Astrocyte (in vitro differentiated cells and primary cell): ENCODE data around the gene ALDH1L1. TPM values are rescaled to one million over a fixed set of nuclear protein-coding genes. Genes with fewer than 3 reads are reported as not detected.

Source experiments
- DNase-seq: peaks from one replicate; pipeline ENCODE4 v3.0.0-alpha.2; 2010; ENCODE audit warnings: low read depth
- FAIRE-seq: peaks from 2 replicates; lab custom pipeline; 2011; peaks lifted over from hg19 to GRCh38; lab: Jason Lieb, UNC
- H2AFZ ChIP-seq: 2 replicates; pipeline ENCODE4 v1.6.0; 2012; ENCODE audit warnings: low read depth, low read length, inconsistent platforms
- H3K27ac ChIP-seq: 2 replicates; pipeline ENCODE4 v1.5.1; 2011; ENCODE audit warnings: low read depth, low read length, inconsistent platforms
- H3K27me3 ChIP-seq: 2 replicates; pipeline ENCODE4 v1.6.0; 2011; ENCODE audit warnings: low read length, inconsistent platforms; ENCODE audit not compliant: insufficient read depth
- H3K36me3 ChIP-seq: 2 replicates; pipeline ENCODE4 v1.5.1; 2011; ENCODE audit warnings: low read length, inconsistent platforms; ENCODE audit not compliant: insufficient read depth
- H3K4me1 ChIP-seq: 2 replicates; pipeline ENCODE4 v1.5.1; 2011; ENCODE audit warnings: low read length, inconsistent platforms; ENCODE audit not compliant: insufficient read depth
- H3K4me2 ChIP-seq: 2 replicates; pipeline ENCODE4 v1.6.0; 2012; ENCODE audit warnings: low read length, inconsistent platforms
- H3K4me3 ChIP-seq: 2 replicates; pipeline ENCODE4 v1.5.1; 2011; ENCODE audit warnings: low read depth, mild to moderate bottlenecking, low read length, inconsistent platforms; ENCODE audit not compliant: insufficient read depth
- H3K79me2 ChIP-seq: 2 replicates; pipeline ENCODE4 v1.6.0; 2012; ENCODE audit warnings: mild to moderate bottlenecking, low read length, inconsistent platforms; ENCODE audit not compliant: insufficient read depth
- H3K9ac ChIP-seq: 2 replicates; pipeline ENCODE4 v1.6.0; 2012; ENCODE audit warnings: mild to moderate bottlenecking, low read length, inconsistent platforms
- H3K9me3 ChIP-seq: 2 replicates; pipeline ENCODE4 v1.5.1; 2012; ENCODE audit warnings: low read depth, mild to moderate bottlenecking, low read length, inconsistent platforms; ENCODE audit not compliant: insufficient read depth
- H4K20me1 ChIP-seq: 2 replicates; pipeline ENCODE4 v1.6.0; 2012; ENCODE audit warnings: low read length, inconsistent platforms; ENCODE audit not compliant: insufficient read depth
- H3K27ac Mint-ChIP-seq: one replicate; pipeline ENCODE4 v1.8.0; 2021; ENCODE audit warnings: mild to moderate bottlenecking, mixed read lengths; ENCODE audit not compliant: unreplicated experiment
- H3K27me3 Mint-ChIP-seq: one replicate; pipeline ENCODE4 v1.8.0; 2021; ENCODE audit warnings: low read depth, mixed read lengths; ENCODE audit not compliant: unreplicated experiment
- H3K36me3 Mint-ChIP-seq: one replicate; pipeline ENCODE4 v1.8.0; 2021; ENCODE audit warnings: low read depth, mixed read lengths; ENCODE audit not compliant: unreplicated experiment
- H3K4me1 Mint-ChIP-seq: one replicate; pipeline ENCODE4 v1.8.0; 2021; ENCODE audit warnings: low read depth, mixed read lengths; ENCODE audit not compliant: unreplicated experiment
- H3K4me3 Mint-ChIP-seq: one replicate; pipeline ENCODE4 v1.8.0; 2021; ENCODE audit warnings: mild to moderate bottlenecking, moderate library complexity, mixed read lengths; ENCODE audit not compliant: unreplicated experiment
- H3K9me3 Mint-ChIP-seq: one replicate; pipeline ENCODE4 v1.8.0; 2021; ENCODE audit warnings: mild to moderate bottlenecking, mixed read lengths; ENCODE audit not compliant: unreplicated experiment
- EZH2 ChIP-seq: IDR thresholded peaks from 2 replicates; pipeline ENCODE4 v1.6.1; 2012; ENCODE audit warnings: mild to moderate bottlenecking, low read length, inconsistent platforms; ENCODE audit not compliant: insufficient read depth
- total RNA-seq: library from RNA; stranded (reverse); gene quantifications from 2 replicates; pipeline ENCODE4 v1.2.1, GENCODE V29; 2021
- TF ChIP-seq, protein P1 (sequence below): IDR thresholded peaks from 2 replicates; pipeline ENCODE4 v1.5.1; 2011; ENCODE audit warnings: low read depth, mild to moderate bottlenecking, inconsistent platforms, low read length, moderate library complexity; ENCODE audit not compliant: insufficient read depth

Gene ALDH1L1
- total RNA-seq, 1 donor from 2014 or later = not detected

GRCh38 chr3:126212250-126212619 is 31.8 kb upstream of the ALDH1L1 start:
- Histone ChIP-seq H3K36me3 (no peaks in the 10 kb centered on the region), H3K4me1 (peaks cover 31% of the 10 kb centered on the region), H3K4me2 (peak overlapping the region; percentile 86), H3K79me2 (no peaks in the 10 kb centered on the region), H2AFZ (peak overlapping the region; percentile 96), H3K4me3 (no peak overlapping the region), H3K27ac (no peak overlapping the region), H3K9ac (no peak overlapping the region), H4K20me1 (no peaks in the 10 kb centered on the region), H3K9me3 (no peaks in the 10 kb centered on the region), H3K27me3 (no peaks in the 10 kb centered on the region)
- H3K27me3 Mint-ChIP-seq = peaks cover 20% of the 10 kb centered on the region
- no peak overlapping the region for H3K27ac Mint-ChIP-seq
- H3K4me3 Mint-ChIP-seq = no peak overlapping the region
- no peaks in the 10 kb centered on the region for H3K9me3 Mint-ChIP-seq
- peaks cover 15% of the 10 kb centered on the region for H3K4me1 Mint-ChIP-seq
- no peaks in the 10 kb centered on the region for H3K36me3 Mint-ChIP-seq
- no peak for FAIRE-seq
- no peak for DNase-seq
- TF ChIP-seq EZH2 = no peak
- TF ChIP-seq, protein P1, sequence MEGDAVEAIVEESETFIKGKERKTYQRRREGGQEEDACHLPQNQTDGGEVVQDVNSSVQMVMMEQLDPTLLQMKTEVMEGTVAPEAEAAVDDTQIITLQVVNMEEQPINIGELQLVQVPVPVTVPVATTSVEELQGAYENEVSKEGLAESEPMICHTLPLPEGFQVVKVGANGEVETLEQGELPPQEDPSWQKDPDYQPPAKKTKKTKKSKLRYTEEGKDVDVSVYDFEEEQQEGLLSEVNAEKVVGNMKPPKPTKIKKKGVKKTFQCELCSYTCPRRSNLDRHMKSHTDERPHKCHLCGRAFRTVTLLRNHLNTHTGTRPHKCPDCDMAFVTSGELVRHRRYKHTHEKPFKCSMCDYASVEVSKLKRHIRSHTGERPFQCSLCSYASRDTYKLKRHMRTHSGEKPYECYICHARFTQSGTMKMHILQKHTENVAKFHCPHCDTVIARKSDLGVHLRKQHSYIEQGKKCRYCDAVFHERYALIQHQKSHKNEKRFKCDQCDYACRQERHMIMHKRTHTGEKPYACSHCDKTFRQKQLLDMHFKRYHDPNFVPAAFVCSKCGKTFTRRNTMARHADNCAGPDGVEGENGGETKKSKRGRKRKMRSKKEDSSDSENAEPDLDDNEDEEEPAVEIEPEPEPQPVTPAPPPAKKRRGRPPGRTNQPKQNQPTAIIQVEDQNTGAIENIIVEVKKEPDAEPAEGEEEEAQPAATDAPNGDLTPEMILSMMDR = no peak

DNA sequence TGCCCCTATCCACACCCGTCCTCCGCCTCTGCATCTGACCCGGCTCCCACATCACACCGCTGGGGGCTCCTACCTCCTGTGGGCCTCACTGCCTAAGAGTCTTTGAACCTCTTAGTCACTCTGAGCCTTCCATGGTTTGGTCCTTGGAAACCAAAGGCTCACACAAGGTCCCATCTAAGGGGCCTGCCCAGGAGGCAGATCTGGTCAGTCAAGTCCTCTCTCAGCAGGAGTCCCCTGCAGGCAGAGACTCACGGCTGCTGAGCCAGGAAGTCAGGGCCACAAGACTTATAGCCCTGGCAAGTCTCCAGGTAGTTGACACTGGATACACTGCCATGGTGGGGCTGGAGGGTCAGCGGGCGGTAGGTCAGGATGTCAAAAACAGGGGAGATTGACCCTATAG is 31.2 kb upstream of the ALDH1L1 start:
- H3K79me2 ChIP-seq = no peaks in the 10 kb centered on the region
- H3K36me3 ChIP-seq = no peaks in the 10 kb centered on the region
- H2AFZ ChIP-seq = no peak overlapping the region
- H3K9me3 ChIP-seq = no peaks in the 10 kb centered on the region
- no peak for FAIRE-seq
- no peaks in the 10 kb centered on the region for H4K20me1 ChIP-seq
- no peak for DNase-seq
- H3K9ac ChIP-seq = no peak overlapping the region
- H3K4me2 ChIP-seq = no peak overlapping the region
- H3K4me1 ChIP-seq = peaks cover 25% of the 10 kb centered on the region
- H3K27me3 ChIP-seq = no peaks in the 10 kb centered on the region
- Mint-ChIP-seq H3K4me3 (no peak overlapping the region), H3K9me3 (no peaks in the 10 kb centered on the region), H3K27me3 (peaks cover 20% of the 10 kb centered on the region), H3K4me1 (peaks cover 11% of the 10 kb centered on the region), H3K27ac (no peak overlapping the region), H3K36me3 (no peaks in the 10 kb centered on the region)
- no peak overlapping the region for H3K27ac ChIP-seq
- H3K4me3 ChIP-seq = no peak overlapping the region
- TF ChIP-seq EZH2 = no peak
- TF ChIP-seq, protein P1 = no peak

DNA sequence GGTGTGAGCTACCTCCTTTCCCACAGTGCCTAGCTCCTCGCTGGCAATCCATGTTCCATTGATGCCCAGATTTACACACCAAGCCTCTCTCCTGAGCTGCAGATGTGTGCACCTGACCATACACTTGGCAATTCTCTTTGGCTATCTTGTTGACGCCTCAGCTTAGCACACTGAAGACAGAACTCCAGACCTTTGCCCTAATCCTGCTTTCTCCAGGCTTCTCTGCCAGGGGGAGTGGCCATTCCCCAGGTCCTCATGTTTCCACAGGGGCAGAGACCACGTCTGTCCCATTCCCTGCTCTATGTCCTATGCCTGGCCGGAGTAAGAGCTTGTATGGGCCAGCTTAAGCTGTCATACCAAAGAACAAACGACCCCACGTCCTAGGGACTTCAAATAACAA is 30.2 kb upstream of the ALDH1L1 start:
- H3K9me3 Mint-ChIP-seq = no peaks in the 10 kb centered on the region
- Histone ChIP-seq H3K4me3 (no peak overlapping the region), H3K79me2 (no peaks in the 10 kb centered on the region), H3K4me1 (peaks cover 17% of the 10 kb centered on the region), H3K4me2 (no peak overlapping the region), H3K9me3 (no peaks in the 10 kb centered on the region), H2AFZ (no peak overlapping the region), H4K20me1 (no peaks in the 10 kb centered on the region), H3K36me3 (no peaks in the 10 kb centered on the region), H3K27me3 (no peaks in the 10 kb centered on the region), H3K27ac (no peak overlapping the region), H3K9ac (no peak overlapping the region)
- peaks cover 27% of the 10 kb centered on the region for H3K27me3 Mint-ChIP-seq
- FAIRE-seq = no peak
- no peak for DNase-seq
- no peaks in the 10 kb centered on the region for H3K36me3 Mint-ChIP-seq
- TF ChIP-seq EZH2 = no peak
- TF ChIP-seq, protein P1 = no peak
- no peak overlapping the region for H3K4me3 Mint-ChIP-seq
- H3K4me1 Mint-ChIP-seq = peaks cover 3% of the 10 kb centered on the region
- no peak overlapping the region for H3K27ac Mint-ChIP-seq
